C4-2B (cell line): ENCODE results near the gene LCN12.

ENCODE experiments used
- CTCF ChIP-seq: fragments of 450-650 bp; conservative IDR thresholded peaks from 2 replicates; pipeline ENCODE4 v1.5.1; 2017; ENCODE audit warnings: mild to moderate bottlenecking
- ZFX ChIP-seq: fragments of 450-650 bp; IDR thresholded peaks from 2 replicates; pipeline ENCODE4 v1.6.1; 2017

GRCh38 chr9:136939431-136939995 lies 12.6 kb upstream of the LCN12 start:
- TF ChIP-seq CTCF (no peak), ZFX (no peak)
